IPS-NIHi7 (cell line): ENCODE results near the gene ST3GAL6.

Experiments used
- DNase-seq: peaks from one replicate; pipeline ENCODE4 v3.0.0; 2012; ENCODE audit warnings: mixed read lengths; ENCODE audit errors: extremely low spot score

The ST3GAL6 gene

DNA sequence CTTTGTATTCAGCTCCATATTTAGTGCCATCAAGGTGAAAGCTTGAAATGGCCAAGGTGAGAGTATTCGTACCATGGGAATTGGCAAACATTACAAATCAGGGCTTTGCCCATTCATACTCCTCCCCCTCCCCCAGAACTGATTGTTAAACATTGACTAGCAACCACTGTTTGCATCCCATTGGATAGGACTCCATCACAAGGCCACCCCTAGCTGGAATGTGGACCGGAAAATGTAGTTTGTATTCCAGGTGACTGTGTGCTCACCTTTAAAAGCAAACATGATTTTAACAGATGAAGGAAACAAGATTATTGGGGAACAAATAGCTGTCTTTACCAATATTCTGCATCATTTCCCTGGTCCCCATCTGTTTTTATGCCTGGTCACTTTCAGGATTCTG, 14.1 kb downstream of the ST3GAL6 start:
- DNase-seq: no peak

DNA sequence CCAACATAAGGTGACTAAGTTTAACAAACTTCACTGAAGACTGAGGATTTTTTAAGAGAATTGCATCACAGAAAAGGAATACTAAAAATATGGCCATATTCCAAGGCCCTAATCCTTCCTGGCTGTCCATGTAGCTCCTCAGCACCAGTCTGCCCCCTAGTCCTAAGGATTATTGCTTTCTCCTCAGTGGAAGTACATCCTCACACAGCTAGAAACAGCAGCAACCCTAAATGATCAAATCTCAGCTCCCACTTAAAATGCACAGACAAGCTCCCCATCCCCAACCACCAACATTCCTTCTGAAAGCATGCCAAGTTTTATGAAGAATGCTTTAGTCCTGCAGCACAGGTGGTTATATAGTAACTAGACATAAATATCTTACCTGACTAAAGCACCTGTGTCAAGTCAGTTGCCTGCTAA, 14.7 kb downstream of the ST3GAL6 start:
- DNase-seq: no peak

DNA sequence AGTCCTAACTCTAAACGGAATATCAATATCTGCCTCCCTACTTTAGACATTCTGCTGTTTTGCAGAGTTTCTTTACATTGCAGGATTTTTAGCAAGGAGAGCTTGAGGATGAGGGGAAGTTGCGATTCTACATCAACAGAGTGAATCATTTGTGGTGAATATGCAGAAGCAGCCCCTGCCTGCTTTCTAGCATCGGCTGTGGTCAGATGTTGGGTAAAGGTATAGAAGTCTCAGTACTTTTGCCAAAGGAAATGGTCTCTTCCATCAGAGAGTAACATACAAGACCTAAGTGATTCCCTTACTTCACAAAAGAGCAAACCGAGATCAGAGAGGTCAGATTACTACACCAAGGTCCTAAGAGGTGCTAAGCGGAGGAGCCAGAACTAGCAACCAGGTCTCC, 15.2 kb downstream of the ST3GAL6 start:
- no peak for DNase-seq

DNA sequence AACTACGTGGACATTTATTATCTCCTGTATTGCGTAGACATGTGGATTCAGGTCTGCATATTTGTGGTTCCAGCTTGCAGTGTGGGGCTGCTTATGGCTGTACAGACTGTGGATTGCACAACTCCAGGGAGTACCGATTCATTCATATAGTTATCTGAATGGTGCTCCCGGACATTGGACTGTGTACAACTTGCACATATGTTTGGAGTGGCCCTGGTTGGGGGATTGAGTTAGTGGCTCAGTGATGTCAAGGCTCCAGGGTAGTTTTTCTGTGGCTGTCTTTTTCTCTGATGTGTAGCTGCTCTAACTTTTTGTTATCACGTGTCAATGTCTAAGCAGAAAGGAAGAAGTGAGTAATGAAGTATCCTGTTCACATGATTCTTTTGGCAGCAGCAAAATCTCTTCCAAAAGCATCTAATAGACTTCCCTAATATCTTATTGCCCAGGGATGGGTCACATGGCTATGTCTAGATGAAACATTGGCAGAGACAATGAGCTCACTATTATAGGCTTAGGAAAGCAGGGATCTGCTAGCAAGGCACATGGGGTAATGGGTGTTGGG, 15.8 kb downstream of the ST3GAL6 start:
- DNase-seq: no peak

DNA sequence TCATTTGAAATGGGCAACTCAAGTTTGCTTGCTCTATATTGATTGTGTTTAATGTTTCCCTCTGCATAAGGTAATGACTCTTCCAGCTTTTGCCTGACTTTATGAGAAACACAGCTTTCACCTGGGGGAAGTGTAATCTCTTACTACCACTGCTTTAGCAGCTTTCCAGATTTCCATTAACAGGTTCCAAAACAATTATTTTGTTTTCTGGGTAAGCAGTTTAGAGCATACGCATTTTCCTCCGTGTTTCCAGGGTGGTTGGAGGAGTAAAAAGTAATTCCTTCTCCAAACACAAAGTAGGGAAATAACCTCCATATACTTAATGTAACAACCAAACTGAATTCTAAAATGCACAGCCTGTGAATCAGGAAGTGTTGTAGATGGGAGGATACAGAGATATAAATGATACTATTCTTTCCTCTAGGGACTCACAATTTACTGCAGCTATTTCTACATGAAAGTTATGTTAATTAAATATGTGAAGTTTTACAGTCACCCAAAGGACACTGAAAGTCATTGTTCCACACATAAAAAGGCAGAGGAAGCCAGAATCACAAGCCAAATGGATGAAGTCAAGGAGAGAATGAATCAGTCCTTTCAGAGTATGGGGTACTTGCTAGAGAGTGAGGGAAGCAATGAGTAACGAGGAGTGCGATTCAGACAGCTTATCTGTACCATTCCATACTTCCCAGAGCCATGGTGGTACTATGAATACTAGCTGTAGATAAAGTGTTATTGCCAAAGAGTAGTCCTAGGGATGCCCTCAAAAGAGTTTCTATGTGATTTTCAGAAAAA, 16.6 kb downstream of the ST3GAL6 start:
- no peak for DNase-seq

DNA sequence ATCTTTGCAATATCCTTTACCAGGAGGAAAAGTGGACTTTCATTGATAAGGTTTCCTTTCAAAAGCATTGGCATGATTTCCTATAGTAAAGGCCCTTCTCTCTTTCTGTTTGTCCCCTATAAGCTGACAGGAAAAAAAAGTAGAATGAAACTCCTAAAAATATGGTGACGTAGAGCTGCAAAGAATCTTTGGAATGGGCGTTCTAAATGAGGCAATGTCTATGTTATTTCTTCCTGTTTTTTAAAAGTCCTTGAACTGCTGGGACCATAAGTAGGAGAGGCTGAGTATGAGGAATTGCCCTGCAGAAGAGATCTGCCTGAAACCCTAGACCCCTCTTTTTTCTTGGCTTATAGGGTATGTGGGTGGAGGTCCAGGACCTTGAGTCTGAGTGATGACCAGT, 17.2 kb downstream of the ST3GAL6 start:
- no peak for DNase-seq

DNA sequence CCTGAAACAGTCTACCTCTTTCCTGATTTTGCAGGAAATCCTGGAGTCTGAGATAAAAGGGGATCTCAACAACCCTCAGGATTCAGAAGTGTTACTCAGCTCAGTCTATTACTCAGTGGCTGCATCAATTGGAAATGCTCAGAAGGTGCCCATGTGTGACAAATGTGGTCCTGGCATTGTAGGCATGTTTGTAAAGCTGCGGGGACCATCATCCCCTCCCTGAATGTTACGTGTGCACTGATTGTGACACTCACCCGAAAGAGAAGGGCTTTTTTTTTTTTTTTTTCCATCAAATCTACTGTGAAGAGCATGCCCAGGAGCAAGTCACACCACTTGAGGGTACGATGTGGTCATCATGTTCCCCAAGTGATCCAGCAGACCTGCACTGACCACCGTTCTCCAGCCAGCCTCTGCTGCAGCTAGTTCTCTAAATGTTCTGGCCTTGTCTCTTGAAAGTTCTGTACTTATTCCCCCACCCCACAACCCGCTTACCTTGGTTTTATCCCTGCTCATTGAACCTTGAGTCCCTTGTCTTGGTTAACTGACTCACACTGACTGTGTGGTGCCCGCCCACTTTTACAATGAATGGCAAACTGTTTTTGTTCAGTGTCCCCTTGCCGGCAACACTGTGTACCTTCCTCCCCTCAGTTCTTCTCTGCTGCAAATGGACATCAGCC, 19.8 kb downstream of the ST3GAL6 start:
- DNase-seq: no peak

DNA sequence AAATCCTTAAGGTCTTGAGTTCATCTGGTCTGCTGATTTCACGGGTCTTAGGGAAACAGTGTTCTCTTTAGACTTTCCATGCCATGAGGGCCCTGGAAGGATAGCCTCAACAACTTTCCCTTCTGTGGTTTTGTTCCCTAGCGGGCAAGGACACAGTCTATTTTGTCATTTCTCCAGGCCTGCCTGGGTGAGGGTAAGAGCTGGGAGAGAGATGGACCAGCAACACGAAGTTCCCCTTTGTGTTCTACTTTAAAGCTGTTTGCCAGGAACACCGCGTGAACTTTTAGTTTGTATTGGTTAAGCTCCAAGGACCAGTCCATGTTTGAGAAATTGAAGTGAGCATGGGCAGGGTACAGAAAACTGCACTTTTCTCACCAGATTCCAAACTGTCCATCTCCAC, 20.9 kb downstream of the ST3GAL6 start:
- DNase-seq: no peak

DNA sequence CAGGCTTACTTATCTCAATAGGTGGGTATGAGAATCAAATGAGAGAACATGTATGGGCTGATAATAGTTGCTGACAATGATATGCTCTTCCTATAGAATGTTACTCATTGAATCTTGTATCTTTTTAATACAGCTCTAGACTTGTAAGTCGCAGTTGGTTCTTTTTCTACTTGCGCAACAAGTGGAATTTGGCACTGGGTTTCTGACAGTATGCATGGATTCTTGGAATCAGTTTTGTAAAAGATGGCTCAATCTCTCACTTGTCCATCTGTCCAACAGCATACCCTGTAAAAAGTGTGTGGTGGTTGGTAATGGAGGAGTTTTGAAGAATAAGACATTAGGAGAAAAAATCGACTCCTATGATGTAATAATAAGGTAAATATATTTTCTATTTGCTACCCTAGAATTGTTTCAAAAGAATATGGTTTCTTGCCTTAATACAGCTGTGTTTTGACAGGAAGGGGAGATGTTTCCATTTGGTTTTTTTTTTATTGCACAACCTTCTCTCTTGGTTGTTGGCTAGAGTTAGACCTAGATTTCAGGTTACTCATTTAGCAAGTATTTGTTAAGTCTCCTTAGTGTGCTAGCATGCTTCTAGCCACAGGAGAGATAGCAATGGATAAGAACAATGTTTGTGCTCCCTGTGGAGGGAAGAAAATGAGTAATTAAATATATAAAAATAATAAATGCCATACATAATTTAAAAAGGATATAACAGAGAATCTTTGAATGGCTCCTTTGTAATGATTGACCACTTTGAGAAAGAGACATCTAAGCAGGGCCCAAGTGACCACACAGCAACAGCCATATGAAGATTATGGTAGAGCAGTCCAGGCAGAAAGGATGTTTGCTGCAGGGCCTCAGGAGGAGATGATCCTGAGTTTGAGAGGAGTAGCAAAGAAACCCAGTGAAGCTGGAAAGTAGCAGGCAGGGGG, 21.8 kb downstream of the ST3GAL6 start:
- DNase-seq: no peak

DNA sequence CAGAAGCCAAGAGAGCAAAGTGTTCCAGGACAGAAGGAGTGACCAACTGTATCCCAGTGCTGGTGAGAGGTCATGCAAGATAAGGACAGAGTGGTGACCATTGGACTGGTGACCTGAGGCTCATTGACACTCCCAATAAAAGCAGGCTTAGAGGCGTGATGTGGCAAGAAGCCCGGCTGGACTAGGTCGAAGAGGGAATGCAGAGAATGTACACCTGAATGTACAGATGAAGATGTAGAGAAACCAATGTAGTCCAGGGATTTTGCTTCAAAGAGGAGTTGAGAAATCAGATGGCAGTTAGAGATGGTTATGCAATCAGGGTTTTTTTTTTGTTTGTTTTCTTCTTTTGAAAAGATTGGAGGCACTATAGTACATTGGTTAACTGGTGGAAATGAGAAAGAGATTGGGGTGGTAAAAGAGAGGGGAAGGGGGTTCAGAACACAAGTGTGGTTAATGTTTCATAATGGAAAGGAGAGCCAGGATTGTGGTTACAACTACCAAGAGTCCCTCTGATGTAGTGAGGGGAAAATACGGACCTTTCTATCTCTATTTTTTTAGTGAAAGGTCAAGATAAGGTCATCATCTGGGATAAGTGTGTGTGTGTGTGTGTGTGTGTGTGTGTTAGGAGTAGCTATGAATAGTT, 23.3 kb downstream of the ST3GAL6 start:
- no peak for DNase-seq

DNA sequence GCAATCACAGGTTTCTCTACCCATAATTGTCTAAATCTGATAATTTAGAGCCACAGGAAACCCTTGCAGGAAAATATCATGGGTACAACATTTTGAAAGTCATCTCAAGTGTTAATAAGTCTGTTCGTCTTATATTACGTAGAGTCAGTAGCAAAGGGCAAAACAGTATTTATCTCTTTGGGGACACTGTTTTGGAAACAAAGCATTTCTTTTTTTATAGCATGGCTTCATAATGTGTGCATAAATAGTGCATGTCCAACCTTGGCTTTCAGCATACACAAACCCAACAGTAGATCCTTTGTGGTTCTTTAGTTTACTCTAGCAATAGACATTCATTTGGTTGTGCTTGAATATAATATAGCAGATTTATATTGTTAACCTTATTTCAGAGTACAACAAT, 24.0 kb downstream of the ST3GAL6 start:
- no peak for DNase-seq

DNA sequence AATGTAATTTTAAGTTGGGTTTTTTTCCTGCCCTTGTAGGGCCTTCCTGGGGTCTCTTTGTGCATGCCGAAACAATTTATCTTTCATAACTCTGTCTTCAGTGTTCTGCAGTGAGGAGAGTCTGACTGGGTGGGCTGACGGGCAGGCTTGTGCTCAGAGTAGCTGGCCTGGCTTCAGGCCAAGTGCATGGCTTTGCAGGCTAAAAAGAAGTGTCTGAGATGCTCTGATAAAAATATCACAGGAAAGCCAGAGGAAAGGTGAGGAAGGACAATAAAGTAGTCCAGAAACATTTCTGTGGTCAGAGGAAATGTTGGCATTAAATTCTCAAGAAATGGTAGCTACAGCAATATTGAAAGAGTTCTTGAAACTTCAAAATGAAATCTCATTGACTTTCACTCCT, 25.5 kb downstream of the ST3GAL6 start:
- no peak for DNase-seq

DNA sequence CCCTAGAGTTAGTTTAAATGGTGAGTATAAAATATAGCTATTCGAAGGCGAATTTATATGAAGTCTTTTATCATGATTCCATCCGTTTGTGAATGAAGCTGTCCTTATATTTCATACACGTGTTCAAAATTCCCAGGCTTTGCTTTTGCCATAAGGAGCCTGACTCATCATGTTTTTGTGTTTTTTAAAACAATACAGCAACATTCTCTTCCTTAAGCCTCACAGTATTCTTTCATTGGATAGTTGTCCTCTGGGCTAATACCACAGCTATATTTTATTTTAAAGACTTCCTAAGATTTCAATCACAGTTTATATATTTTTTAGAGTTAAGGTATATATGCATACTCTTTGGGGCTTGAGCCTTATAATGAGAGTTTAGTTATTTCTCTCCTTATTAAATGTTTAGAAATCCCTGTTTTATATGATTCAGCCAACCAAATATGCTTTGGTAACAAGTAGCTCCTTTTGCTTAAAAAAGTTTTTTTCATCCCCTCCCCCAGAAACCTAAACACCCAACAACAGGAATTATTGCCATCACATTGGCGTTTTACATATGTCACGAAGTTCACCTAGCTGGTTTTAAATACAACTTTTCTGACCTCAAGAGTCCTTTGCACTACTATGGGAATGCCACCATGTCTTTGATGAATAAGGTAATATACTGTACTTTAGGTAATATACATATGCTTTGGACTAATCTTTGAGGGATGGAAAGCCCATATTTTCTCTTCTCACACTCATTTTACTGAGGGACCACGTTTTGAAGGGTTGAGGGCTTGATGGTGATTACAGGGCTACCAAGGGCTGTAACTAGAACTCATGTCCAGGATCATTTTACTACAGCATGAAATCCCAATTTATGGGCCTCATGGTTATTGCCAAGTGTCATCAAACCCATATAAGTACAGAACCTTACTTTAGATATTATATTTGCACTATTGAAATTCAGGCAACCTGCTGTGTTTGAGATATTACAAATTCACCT, 28.5 kb downstream of the ST3GAL6 start:
- DNase-seq: no peak

DNA sequence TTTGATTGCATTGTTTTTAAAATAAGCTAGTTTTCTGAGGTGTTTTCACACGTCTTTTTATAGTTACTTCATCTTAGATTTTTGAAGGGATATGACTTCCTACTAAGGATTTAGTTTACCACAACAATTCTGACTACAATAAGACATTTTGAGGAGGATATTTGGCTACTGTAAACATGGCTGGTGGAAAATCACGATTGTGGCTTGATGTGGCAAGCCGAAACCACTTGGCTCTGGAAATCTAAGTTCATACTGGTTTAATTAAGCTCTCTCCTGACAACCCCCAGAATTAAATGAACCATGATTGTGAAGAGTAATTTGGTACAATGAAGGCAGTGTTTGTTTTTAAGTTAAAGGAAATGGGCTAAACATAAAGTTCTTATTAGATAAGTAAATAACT, 30.8 kb downstream of the ST3GAL6 start:
- DNase-seq: no peak

DNA sequence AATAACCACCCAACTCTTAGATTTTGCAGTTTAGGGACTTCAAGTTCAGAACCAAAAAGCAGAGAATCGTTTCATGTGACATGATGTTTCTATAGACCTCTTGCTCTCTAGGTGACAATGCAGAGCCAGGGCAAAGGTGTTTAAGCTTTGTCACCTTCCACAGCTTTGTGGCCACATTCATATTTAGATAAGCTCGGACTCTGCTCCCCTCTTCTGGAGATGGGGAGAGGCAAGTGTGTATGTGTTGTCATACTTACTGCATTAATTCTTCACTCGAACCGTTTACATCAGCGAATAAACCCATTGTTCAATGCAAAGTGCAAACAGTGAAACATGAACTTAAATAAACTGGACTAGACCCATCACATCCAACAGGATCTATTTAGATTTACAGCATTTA, 33.2 kb downstream of the ST3GAL6 start:
- no peak for DNase-seq

DNA sequence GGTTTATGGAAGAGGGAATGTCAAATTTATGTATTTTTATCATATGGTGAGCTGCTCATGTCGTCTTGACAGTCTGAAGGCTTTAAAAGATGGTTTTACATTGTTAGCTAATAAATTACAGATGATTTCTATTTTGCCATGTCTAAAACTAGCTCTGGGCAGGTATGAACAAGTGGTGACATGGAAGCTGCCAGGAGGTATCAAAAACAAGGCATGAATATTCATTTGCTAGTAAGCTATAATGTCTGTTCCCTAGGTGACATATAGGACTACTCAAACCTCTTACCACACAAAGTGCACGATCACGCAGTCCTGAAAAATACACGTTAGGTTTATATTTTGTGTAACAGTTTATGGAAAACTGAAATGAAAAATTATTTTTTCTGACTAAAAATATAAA, 34.8 kb downstream of the ST3GAL6 start:
- no peak for DNase-seq

DNA sequence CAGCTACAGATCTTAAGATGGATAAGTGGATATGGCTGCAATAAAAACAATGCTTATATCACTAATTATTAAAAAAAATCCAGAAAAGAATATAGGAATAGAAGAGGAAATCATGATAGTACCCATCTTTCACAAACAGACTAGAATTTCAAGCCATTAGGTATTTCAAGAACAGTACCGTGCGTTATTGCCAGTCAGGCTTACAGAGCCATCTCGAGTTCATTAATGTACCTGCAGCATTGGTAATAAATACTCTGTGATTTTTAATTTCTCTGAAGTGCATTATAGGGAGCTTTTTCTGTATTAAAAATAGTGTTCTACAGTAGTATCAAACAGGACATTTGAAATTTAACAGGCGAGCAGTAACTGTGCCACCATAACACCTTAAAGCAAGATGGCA, 35.7 kb downstream of the ST3GAL6 start:
- no peak for DNase-seq

DNA sequence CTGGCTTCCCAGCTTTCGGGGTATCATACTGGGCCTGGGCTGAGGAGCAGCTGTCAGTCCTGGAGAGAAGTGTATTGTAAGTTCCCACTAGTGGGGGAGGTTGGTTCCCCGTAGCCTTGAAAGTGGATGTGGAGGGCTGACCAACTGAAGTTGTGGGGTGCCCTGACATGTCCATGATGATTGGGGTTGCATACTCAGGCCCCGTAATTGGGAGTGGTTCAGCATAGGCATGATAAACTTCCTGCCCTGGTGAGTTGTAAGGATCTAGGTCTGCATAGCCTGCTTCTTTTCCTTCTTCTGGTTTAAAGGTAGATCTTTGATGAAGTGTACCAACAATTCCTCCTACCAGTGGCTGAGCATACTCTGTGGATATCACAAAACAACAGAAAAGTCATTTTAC, 36.3 kb downstream of the ST3GAL6 start:
- DNase-seq: no peak

DNA sequence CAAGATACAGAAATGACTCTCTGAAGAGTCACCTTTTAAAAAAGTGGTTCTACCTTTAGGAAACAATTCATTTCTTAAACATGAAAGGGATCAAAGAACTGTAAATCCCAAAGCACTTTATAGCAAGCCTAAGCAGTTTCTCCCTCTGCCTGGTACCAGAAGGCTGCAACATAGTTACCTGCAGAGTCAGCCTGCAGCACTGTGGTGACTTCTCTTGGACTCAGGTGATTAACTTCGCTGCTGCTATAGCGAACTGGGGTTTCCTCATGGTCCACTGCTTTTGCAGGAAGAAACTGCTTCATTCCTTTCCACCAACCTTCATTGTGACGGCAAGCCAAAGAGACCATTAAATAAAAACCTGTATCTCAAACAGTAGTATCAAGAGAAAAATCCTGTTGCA, 37.3 kb downstream of the ST3GAL6 start:
- DNase-seq: no peak

DNA sequence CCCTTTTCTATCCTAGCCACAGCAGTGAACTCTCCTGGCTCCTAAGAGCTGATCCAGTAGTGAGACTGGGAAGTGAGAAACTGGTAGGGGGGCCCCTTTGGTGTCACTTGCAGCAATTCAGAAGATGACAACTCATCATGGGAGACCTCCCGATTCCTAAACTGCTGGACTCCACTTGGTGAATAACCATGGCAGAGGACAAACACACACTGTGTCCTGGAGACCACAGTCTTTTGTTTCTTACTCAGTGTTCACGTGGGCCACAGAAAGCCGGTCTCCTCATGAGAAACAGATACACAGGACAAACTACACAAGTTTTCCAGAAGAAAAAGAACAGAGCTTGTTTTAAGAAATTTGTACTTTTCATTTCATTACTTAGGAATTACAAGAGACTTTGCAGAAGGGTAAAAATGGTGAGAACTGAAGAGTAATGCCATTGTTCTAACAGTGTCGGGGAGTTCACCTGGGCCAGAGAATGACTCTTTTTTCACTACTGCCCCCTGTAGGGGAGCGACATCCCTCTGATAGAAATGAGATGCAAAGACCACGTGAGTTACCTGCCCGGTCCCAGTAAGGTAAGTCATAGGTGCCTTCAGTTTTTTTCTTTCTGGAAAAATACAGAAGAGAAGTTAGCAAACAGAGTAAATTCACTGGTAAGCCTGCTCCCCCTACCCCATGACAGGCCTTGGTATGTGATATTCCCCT, 38.1 kb downstream of the ST3GAL6 start:
- DNase-seq: peak; percentile 51
